ENCODE results near the gene DICER1.

- TF ChIP-seq CTCF (optimal IDR thresholded peaks at IDR 0.05 in 1 of 3, IDR thresholded peaks at IDR 0.05 in 1 of 3, conservative IDR thresholded peaks at IDR 0.05 in 1 of 3; ENCODE audit: extremely low read depth in 1 of 3, insufficient read depth in 2 of 3, low read length in 3 of 3), result no peak
- no peak for TF ChIP-seq EZH2 (IDR thresholded peaks at IDR 0.05; ENCODE audit: low read length)
Observed at GRCh38 chr14:95151561-95151960, 5.8 kb downstream of the DICER1 start.
